NAMALWA (cell line): ENCODE measurements around the gene STK32C.
"Not testable (repeated sequence)": the region's sequence is repeated elsewhere in the genome, so short reads cannot be mapped to it uniquely, and the experiment has no call there.

Source experiments
- DNase-seq: peaks from one replicate; pipeline ENCODE4 v3.0.0-alpha.2; 2015; ENCODE audit warnings: low spot score

The STK32C gene

GRCh38 chr10:132169031-132169765, 138.6 kb downstream of the STK32C start:
- DNase-seq, result no peak

- no peak for DNase-seq
Measured at GRCh38 chr10:132168571-132169030, 139.1 kb downstream of the STK32C start.

- no peak for DNase-seq
Measured at GRCh38 chr10:132167976-132168375, 139.8 kb downstream of the STK32C start.

- no peak for DNase-seq
Measured at GRCh38 chr10:132167041-132167674, 140.6 kb downstream of the STK32C start.

- DNase-seq, result no peak
Measured at GRCh38 chr10:132166216-132166950, 141.4 kb downstream of the STK32C start.

GRCh38 chr10:132165416-132165980, 142.3 kb downstream of the STK32C start:
- no peak for DNase-seq

- no peak for DNase-seq
Measured at GRCh38 chr10:132164761-132165278, 142.9 kb downstream of the STK32C start.

- no peak for DNase-seq
Measured at GRCh38 chr10:132163826-132164515, 143.8 kb downstream of the STK32C start.

GRCh38 chr10:132163278-132163765, 144.4 kb downstream of the STK32C start:
- DNase-seq, result peak; percentile 94

- no peak for DNase-seq
Measured at GRCh38 chr10:132162590-132163277, 145.0 kb downstream of the STK32C start.

GRCh38 chr10:132162021-132162531, 145.7 kb downstream of the STK32C start:
- DNase-seq, result peak; percentile 76

- DNase-seq, result not testable (repeated sequence)
Measured at GRCh38 chr10:132160834-132161622, 146.7 kb downstream of the STK32C start.

- not testable (repeated sequence) for DNase-seq
Measured at GRCh38 chr10:132160231-132160630, 147.5 kb downstream of the STK32C start.

GRCh38 chr10:132159302-132160230, 148.2 kb downstream of the STK32C start:
- peak; percentile 77 for DNase-seq

- peak; percentile 57 for DNase-seq
Measured at GRCh38 chr10:132158823-132159222, 148.9 kb downstream of the STK32C start.

GRCh38 chr10:132158122-132158741, 149.5 kb downstream of the STK32C start:
- DNase-seq, result peak; percentile 78
